AG10803 (cell line): ENCODE measurements around the gene LRP1.

Source experiments
- DNase-seq: peaks from one replicate; pipeline ENCODE4 v3.0.0; 2010; ENCODE audit warnings: low read depth
- H3K4me3 ChIP-seq: 2 replicates; pipeline ENCODE4 v1.5.1; 2011; ENCODE audit warnings: mild to moderate bottlenecking, low read length, control low read depth
- CTCF ChIP-seq: conservative IDR thresholded peaks from 2 replicates; pipeline ENCODE4 v1.5.1; 2011; ENCODE audit warnings: mild to moderate bottlenecking, low read length, control low read depth, inconsistent platforms

The LRP1 gene

GRCh38 chr12:57188090-57188425 is 59.8 kb downstream of the LRP1 start:
- DNase-seq, result no peak
- no peak overlapping the region for H3K4me3 ChIP-seq
- no peak for TF ChIP-seq CTCF

- peak; percentile 37 for DNase-seq
- no peak for TF ChIP-seq CTCF
- H3K4me3 ChIP-seq, result no peak overlapping the region
These were observed 61.8 kb downstream of the LRP1 start for GRCh38 chr12:57190037-57190436.

GRCh38 chr12:57190821-57191220 is 62.5 kb downstream of the LRP1 start:
- H3K4me3 ChIP-seq, result no peak overlapping the region
- DNase-seq, result no peak
- TF ChIP-seq CTCF, result no peak

- no peak overlapping the region for H3K4me3 ChIP-seq
- peak; percentile 46 for DNase-seq
- no peak for TF ChIP-seq CTCF
These were observed 63.1 kb downstream of the LRP1 start for GRCh38 chr12:57191410-57191809.

GRCh38 chr12:57192920-57193319 is 64.6 kb downstream of the LRP1 start:
- no peak for TF ChIP-seq CTCF
- no peak overlapping the region for H3K4me3 ChIP-seq
- no peak for DNase-seq

- H3K4me3 ChIP-seq, result no peak overlapping the region
- DNase-seq, result no peak
- no peak for TF ChIP-seq CTCF
These were observed 65.5 kb downstream of the LRP1 start for GRCh38 chr12:57193706-57194245.

- no peak overlapping the region for H3K4me3 ChIP-seq
- TF ChIP-seq CTCF, result no peak
- DNase-seq, result no peak
These were observed 66.0 kb downstream of the LRP1 start for GRCh38 chr12:57194253-57194652.
